Fibroblast of the conjunctiva (primary cell): Measurements from ENCODE around the gene B3GNT2.
"Not testable (repeated sequence)": the region's sequence is repeated elsewhere in the genome, so short reads cannot be mapped to it uniquely, and the experiment has no call there.

Experiments
- DNase-seq: peaks from one replicate; pipeline ENCODE4 v3.0.0-alpha.2; 2010; ENCODE audit warnings: low read depth

Gene B3GNT2

GRCh38 chr2:62195421-62196277 lies at the start of gene B3GNT2:
TSS of gene B3GNT2 (plus strand) at chr2:62196115. CDS start at chr2:62222221, 26,106 bp downstream.
- no peak for DNase-seq

GRCh38 chr2:62146790-62147189 lies 49.1 kb upstream of the B3GNT2 start:
- DNase-seq = not testable (repeated sequence)

DNA sequence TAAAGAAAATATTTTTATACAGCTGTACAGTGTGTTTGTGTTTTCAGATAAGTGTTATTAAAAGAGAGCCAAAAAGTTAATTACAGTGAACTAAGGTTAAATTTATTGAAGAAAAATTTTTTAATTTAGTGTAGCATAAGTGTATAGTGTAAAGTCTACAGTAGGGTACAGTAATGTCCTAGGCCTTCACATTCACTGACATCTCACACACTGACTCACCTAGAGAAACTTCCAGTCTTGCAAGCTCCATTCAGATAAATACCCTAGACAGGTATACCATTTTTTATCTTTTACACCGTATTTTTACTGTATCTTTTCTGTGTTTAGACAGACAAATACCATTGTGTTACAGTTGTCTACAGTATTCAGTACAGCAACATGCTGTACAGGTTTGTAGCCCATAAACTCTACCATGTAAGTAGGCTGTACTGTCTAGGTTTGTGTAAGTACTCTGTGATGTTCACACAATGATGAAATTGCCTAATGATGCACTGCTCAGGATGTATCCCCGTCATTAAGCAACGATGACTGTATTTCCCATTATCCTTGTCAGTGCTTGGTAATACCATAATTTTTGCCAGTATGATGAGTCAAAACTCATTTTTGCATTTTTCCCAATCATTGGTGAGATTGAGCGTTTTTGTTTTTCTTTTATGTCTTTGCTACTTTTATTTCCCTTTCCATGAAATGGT lies 48.2 kb upstream of the B3GNT2 start:
- DNase-seq = peak; percentile 28

- DNase-seq = peak; percentile 91
These were observed 46.2 kb upstream of the B3GNT2 start for GRCh38 chr2:62149708-62150107.

- no peak for DNase-seq
These were observed 45.2 kb upstream of the B3GNT2 start for GRCh38 chr2:62150597-62151305.

DNA sequence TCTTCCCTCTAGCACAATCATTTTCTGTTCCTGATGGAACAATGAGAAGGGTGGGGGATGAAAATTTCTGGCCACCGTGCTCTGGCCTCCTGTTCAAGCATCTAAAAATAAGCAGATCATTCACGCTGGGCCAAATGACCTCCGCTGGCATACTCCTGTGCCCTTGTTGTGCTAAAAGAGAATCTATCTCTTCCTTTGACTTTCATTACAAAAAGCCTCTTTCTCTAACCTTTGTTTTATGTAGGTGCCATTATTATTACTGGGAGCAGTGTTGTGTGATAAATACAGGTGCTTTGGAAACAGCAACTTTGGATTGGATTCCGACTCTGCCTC lies 44.6 kb upstream of the B3GNT2 start:
- DNase-seq = no peak

DNA sequence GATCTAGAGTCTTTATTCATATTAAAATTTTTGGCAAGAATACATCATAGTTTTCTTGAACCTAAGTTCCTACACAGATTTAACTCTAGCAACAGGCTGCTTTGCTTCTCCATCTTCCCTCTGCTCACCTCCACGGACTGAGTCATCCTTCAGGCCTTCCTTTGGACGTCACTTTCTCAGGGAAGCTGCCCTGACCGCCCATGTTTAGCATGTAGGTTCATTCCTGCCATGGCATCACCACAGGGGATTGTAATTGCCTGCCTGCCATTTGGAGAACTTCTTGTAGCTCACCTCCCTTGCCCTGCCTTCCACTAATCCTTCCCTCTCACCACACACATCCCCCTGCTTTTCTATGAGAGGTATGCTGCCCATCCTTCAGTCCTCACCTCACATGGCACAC lies 43.9 kb upstream of the B3GNT2 start:
- DNase-seq = no peak

- no peak for DNase-seq
These were observed 38.9 kb upstream of the B3GNT2 start for GRCh38 chr2:62156861-62157496.

DNA sequence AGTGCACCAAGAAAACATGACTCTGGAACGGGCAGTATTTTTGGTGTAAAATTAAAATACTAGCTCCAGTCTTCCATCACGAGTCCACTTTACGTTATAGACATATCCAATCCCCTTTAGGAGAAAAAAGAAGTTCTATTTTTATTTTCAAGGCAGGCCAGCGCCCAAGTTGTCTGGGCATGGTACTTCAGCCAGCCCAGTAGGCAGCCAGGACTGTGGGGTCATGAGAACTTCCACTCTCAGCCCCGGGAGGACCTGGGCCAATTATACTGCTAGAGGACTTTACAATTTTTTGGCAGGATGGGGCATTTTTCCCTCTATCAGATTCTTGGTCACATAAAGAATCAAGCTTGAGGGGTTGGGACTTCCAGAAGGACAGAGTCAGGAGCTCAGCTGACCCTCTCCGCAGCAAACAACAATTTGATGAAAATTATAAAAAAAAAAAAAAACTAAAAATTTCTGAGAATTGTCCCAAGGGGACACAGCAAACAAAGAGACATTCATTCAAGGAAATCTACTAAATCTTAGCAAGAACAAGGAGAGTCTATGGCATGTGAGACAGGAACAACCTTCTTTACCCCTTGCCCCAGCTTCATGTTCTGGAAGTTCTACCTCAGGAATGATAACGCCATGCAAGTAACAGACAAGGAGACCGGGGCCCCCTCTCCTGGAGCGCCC lies 37.3 kb upstream of the B3GNT2 start:
- no peak for DNase-seq

GRCh38 chr2:62160691-62161090 lies 35.2 kb upstream of the B3GNT2 start:
- not testable (repeated sequence) for DNase-seq

DNA sequence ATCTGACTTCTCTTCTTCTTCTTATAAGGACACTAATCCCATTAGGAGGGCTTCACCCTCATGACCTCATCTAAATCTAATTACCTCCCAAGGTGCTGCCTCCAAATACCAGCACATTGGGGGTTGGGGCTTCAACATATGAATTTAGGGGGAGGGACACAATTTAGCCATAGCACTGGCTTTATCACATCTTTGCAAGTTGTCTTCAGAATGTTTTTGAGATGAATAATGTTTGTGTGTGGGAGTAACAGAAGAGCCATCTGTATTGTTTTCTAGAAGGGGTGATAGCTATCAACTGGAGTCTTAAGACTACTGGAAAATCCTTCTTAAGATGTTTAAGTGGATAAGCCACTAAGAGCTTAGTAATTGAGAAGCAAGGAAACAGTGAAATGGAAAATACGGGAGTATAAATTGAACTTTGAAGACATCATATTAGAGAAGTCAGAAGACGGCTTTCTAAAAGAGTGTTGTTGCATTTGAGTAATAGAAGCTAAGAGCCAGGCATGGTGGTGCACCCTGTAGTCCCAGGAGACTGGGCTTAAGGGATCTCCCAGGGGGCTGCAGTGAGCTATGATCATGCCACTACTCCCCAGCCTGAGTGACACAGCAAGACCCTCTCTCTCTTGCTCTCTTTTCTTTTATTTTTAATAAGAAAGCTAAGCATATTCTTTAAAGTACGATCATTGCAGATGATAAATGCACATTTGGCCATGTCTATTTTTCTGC lies 32.6 kb upstream of the B3GNT2 start:
- no peak for DNase-seq

- DNase-seq = no peak
These were observed 32.1 kb upstream of the B3GNT2 start for GRCh38 chr2:62163834-62164233.

DNA sequence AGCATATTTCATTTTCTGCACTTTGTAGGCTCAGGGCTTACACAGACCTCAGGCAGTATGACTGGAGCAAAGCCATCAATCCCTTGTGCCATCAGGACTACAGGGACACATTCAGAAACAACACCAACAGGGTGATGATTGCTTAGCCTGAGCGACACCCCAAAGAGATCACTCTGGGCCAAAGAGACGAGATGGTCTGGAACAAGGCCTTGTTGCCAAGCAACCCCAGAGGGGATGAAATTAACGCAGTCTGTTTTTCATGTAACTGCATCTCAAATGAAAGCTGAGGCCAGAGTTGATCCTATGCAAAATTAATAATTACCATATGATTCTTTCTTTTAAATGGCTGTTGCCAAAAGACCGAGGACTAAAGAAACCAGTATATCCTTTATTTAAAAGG lies 20.2 kb upstream of the B3GNT2 start:
- DNase-seq = peak; percentile 27

GRCh38 chr2:62176801-62177200 lies 19.1 kb upstream of the B3GNT2 start:
- DNase-seq = no peak

- no peak for DNase-seq
These were observed 18.4 kb upstream of the B3GNT2 start for GRCh38 chr2:62177392-62178049.

- DNase-seq = peak; percentile 29
These were observed 17.1 kb upstream of the B3GNT2 start for GRCh38 chr2:62178741-62179271.

DNA sequence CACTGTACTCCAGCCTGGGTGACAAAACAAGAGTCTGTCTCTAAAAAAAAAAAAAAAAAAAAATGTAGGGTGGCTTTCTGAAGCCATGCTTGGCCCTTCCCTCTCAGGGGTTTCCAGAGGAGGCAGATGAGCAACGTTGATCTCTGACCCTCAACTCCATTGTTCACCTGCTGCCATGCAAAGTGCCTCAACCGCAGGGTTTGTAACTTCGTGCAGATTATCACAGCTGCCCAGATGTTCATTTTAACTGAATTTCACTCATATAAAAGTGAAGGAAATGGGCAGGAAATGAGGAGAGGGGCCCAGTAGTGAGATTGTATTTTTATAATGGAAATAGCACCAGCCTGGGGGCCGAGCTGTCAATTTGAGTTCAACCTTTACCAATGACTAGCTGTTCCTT lies 14.9 kb upstream of the B3GNT2 start:
- no peak for DNase-seq

- DNase-seq = no peak
These were observed 14.1 kb upstream of the B3GNT2 start for GRCh38 chr2:62181843-62182242.

- no peak for DNase-seq
These were observed 11.2 kb upstream of the B3GNT2 start for GRCh38 chr2:62184512-62185230.
